ENCODE results near the gene HARBI1. TPM values are rescaled to one million over a fixed set of nuclear protein-coding genes. Genes with fewer than 3 reads are reported as not detected.
A peak's percentile ranks its signal among the peaks of the same experiment; 100 is the strongest.

The HARBI1 gene
- total and polyA plus RNA-seq, 10 of the 15 experiments (the other 5 are each of a cell fraction or from before 2014, with no cell fraction given) = 3.6 to 8.4 (median 5.2) TPM

- TF ChIP-seq MLLT1 (IDR thresholded peaks at IDR 0.05) (peak; percentile 100), IRF5 (IDR thresholded peaks at IDR 0.05; ENCODE audit: borderline replicate concordance) (no peak), SMC3 (IDR thresholded peaks at IDR 0.05; ENCODE audit: borderline replicate concordance, low read length) (no peak), POLR2AphosphoS2 (IDR thresholded peaks at IDR 0.05; ENCODE audit: low read depth, low read length) (peak; percentile 99), ZNF217 (IDR thresholded peaks at IDR 0.05) (no peak), USF2 (IDR thresholded peaks at IDR 0.05; ENCODE audit: borderline replicate concordance, low read depth, low read length) (no peak), IKZF1 (conservative IDR thresholded peaks at IDR 0.05) (peak; percentile 78), EP300 (IDR thresholded peaks at IDR 0.05; ENCODE audit: borderline replicate concordance in 1 of 2, control insufficient read depth in 1 of 2, low read depth in 2 of 2, low read length in 2 of 2) (no peak; a peak in 1 of 4 replicates), RAD21 (IDR thresholded peaks at IDR 0.05; ENCODE audit: insufficient read depth, low read depth, low read length) (no peak), BCLAF1 (IDR thresholded peaks at IDR 0.05) (no peak), ZNF24 (IDR thresholded peaks at IDR 0.05) (peak; percentile 46; the same call in 1 of the 2 replicates), YY1 (IDR thresholded peaks at IDR 0.05; ENCODE audit: low read depth, low read length) (peak; percentile 95), HCFC1 (IDR thresholded peaks at IDR 0.05; ENCODE audit: low read length) (peak; percentile 84), CHD4 (IDR thresholded peaks at IDR 0.05) (no peak), STAT1 (conservative IDR thresholded peaks at IDR 0.05) (0 out of 2 replicates have a peak, but pooled peaks have one; percentile 53), CBX5 (IDR thresholded peaks at IDR 0.05; ENCODE audit: low read depth) (peak; percentile 96), ESRRA (IDR thresholded peaks at IDR 0.05; ENCODE audit: low read length) (peak; percentile 66; the same call in 1 of the 2 replicates), NR2F1 (conservative IDR thresholded peaks at IDR 0.05) (peak; percentile 58; the same call in 1 of the 2 replicates), CBX3 (IDR thresholded peaks at IDR 0.05; ENCODE audit: borderline replicate concordance, low read depth) (no peak), MEF2A (IDR thresholded peaks at IDR 0.05; ENCODE audit: insufficient read depth, low read depth, low read length) (0 out of 2 replicates have a peak, but pooled peaks have one; percentile 14), PKNOX1 (IDR thresholded peaks at IDR 0.05) (peak; percentile 42), SUZ12 (IDR thresholded peaks at IDR 0.05; ENCODE audit: unreplicated experiment) (no peak), ZNF207 (IDR thresholded peaks at IDR 0.05; ENCODE audit: borderline replicate concordance) (peak; percentile 82)
Observed at GRCh38 chr11:46593550-46594373, 23.3 kb downstream of the HARBI1 start, which contains the start of gene AMBRA1 (continued).
